ENCODE results near the gene IGFALS. TPM values are rescaled to one million over a fixed set of nuclear protein-coding genes. Genes with fewer than 3 reads are reported as not detected.

The IGFALS gene
- total and polyA plus RNA-seq, 2 donors (not counting 3 experiments of a cell fraction or from before 2014, with no cell fraction given) = not detected

- intact Hi-C loops (cut with micrococcal nuclease) (no loop called here), dilution Hi-C loops (cut with MboI; ENCODE audit: extremely low pct_ligation_motif_present, low sequenced_read_pairs) (no loop called here)
- BruUV-seq (replicated peaks) = no TSS peak
- Histone ChIP-seq H3K9me3 (replicated peaks; ENCODE audit: control insufficient read depth, insufficient read depth, low read length) (no peaks in the 10 kb centered on the region), H3K27ac (ENCODE audit: insufficient read depth, low read depth, low read length) (no peak overlapping the region), H3K27me3 (ENCODE audit: control insufficient read depth in 2 of 2, insufficient read depth in 2 of 2, low read length in 2 of 2) (no peaks in the 10 kb centered on the region), H3K9me1 (replicated peaks; ENCODE audit: control insufficient read depth, extremely low read depth, insufficient read depth, low read length) (no peaks in the 10 kb centered on the region), H3K79me2 (ENCODE audit: control insufficient read depth, insufficient read depth, low read length) (peaks cover 22% of the 10 kb centered on the region), H2AFZ (ENCODE audit: low read depth, low read length) (no peak overlapping the region), H3K4me3 (replicated peaks in 1 of 3; ENCODE audit: insufficient read depth in 1 of 3, low read depth in 1 of 3, low read length in 3 of 3) (no peak overlapping the region), H3K4me1 (ENCODE audit: control insufficient read depth, extremely low read depth, insufficient read depth, low read length) (peaks cover 20% of the 10 kb centered on the region), H3K9ac (replicated peaks; ENCODE audit: extremely low read depth, insufficient read depth, low read length) (no peak overlapping the region), H3K4me2 (ENCODE audit: insufficient read depth, low read length) (no peak overlapping the region), H3K36me3 (ENCODE audit: control insufficient read depth in 2 of 2, extremely low read depth in 1 of 2, insufficient read depth in 2 of 2, low read length in 2 of 2) (peaks cover 0 to 2% of the 10 kb centered on the region in 2 experiments), H4K20me1 (replicated peaks; ENCODE audit: control insufficient read depth, extremely low read depth, insufficient read depth, low read length) (no peaks in the 10 kb centered on the region)
- TF ChIP-seq JUN (IDR thresholded peaks at IDR 0.05; ENCODE audit: borderline replicate concordance, insufficient read depth, insufficient read length, low read depth) (no peak), POLR2AphosphoS5 (IDR thresholded peaks at IDR 0.05; ENCODE audit: insufficient read depth, low read depth, low read length) (no peak), MYC (IDR thresholded peaks at IDR 0.05; ENCODE audit: low read depth, low read length) (no peak)
- CTCF ChIA-PET = no interaction called here
- FAIRE-seq (no peak), DNase-seq (ENCODE audit: low read depth, low spot score) (no peak)
- POLR2A ChIA-PET = no interaction called here
Observed at GRCh38 chr16:1830213-1830612, 36.7 kb upstream of the IGFALS start.

GRCh38 chr16:1828645-1829410 is 35.3 kb upstream of the IGFALS start:
- Histone ChIP-seq H3K27ac (ENCODE audit: insufficient read depth, low read depth, low read length) (no peak overlapping the region), H3K27me3 (ENCODE audit: control insufficient read depth in 2 of 2, insufficient read depth in 2 of 2, low read length in 2 of 2) (no peaks in the 10 kb centered on the region), H3K9me3 (replicated peaks; ENCODE audit: control insufficient read depth, insufficient read depth, low read length) (no peaks in the 10 kb centered on the region), H3K4me1 (ENCODE audit: control insufficient read depth, extremely low read depth, insufficient read depth, low read length) (peaks cover 20% of the 10 kb centered on the region), H3K4me3 (replicated peaks in 1 of 3; ENCODE audit: insufficient read depth in 1 of 3, low read depth in 1 of 3, low read length in 3 of 3) (peak overlapping the region in 1 of 3 experiments; percentile 75), H2AFZ (ENCODE audit: low read depth, low read length) (no peak overlapping the region), H3K36me3 (ENCODE audit: control insufficient read depth in 2 of 2, extremely low read depth in 1 of 2, insufficient read depth in 2 of 2, low read length in 2 of 2) (peaks cover 0 to 2% of the 10 kb centered on the region in 2 experiments), H3K9me1 (replicated peaks; ENCODE audit: control insufficient read depth, extremely low read depth, insufficient read depth, low read length) (no peaks in the 10 kb centered on the region), H3K4me2 (ENCODE audit: insufficient read depth, low read length) (peak overlapping the region; percentile 81), H3K9ac (replicated peaks; ENCODE audit: extremely low read depth, insufficient read depth, low read length) (no peak overlapping the region), H4K20me1 (replicated peaks; ENCODE audit: control insufficient read depth, extremely low read depth, insufficient read depth, low read length) (no peaks in the 10 kb centered on the region), H3K79me2 (ENCODE audit: control insufficient read depth, insufficient read depth, low read length) (peaks cover 22% of the 10 kb centered on the region)
- DNase-seq (ENCODE audit: low read depth, low spot score) (no peak), FAIRE-seq (no peak)
- ChIA-PET POLR2A (no interaction called here), CTCF (interaction anchor here (1.1 kb wide), 1 partner anchor 12 kb away, joined by 4 read pairs; no protein-coding TSS in a partner anchor)
- no peak for TF ChIP-seq EZH2 (IDR thresholded peaks at IDR 0.05; ENCODE audit: borderline replicate concordance, low read depth, low read length, severe bottlenecking)
- no peak for TF ChIP-seq POLR2AphosphoS5 (IDR thresholded peaks at IDR 0.05; ENCODE audit: insufficient read depth, low read depth, low read length)
- no peak for TF ChIP-seq MAX (IDR thresholded peaks at IDR 0.05; ENCODE audit: insufficient read depth, insufficient read length)
- TF ChIP-seq JUN (IDR thresholded peaks at IDR 0.05; ENCODE audit: borderline replicate concordance, insufficient read depth, insufficient read length, low read depth) = no peak
- TF ChIP-seq POLR2A (IDR thresholded peaks at IDR 0.05; ENCODE audit: low read depth, low read length) = no peak
- TF ChIP-seq FOS (IDR thresholded peaks at IDR 0.05; ENCODE audit: borderline replicate concordance, insufficient read depth, low read length) = no peak
- no peak for TF ChIP-seq MYC (IDR thresholded peaks at IDR 0.05; ENCODE audit: low read depth, low read length)
- no peak for TF ChIP-seq GATA2 (IDR thresholded peaks at IDR 0.05; ENCODE audit: insufficient read depth, insufficient read length, low read depth, low read length)
- TF ChIP-seq CTCF (IDR thresholded peaks at IDR 0.05; ENCODE audit: extremely low read depth in 1 of 2, insufficient read depth in 1 of 2, low read depth in 1 of 2, low read length in 2 of 2) = no peak
- BruUV-seq (replicated peaks) = no TSS peak
- intact Hi-C loops (cut with micrococcal nuclease) = no loop called here
- dilution Hi-C loops (cut with MboI; ENCODE audit: extremely low pct_ligation_motif_present, low sequenced_read_pairs) = no loop called here

All from endothelial cell of umbilical vein (primary cell).